ENCODE measurements around the gene SUSD5. TPM values are rescaled to one million over a fixed set of nuclear protein-coding genes. Genes with fewer than 3 reads are reported as not detected.

The SUSD5 gene
- total RNA-seq, 1 experiment from 2014 or later = 4.9 TPM

- H3K56ac ChIP-seq (ENCODE audit: insufficient read length, low read depth, low read length) = no peak overlapping the region
- no peak overlapping the region for H3K4me2 ChIP-seq (ENCODE audit: insufficient read depth, insufficient read length, low read length)
- no peak overlapping the region for H4K8ac ChIP-seq (replicated peaks; ENCODE audit: insufficient read length, low read depth, low read length)
- H3K18ac ChIP-seq (ENCODE audit: insufficient read length, low read depth, low read length) = no peak overlapping the region
- no peaks in the 10 kb centered on the region for H3K4me1 Mint-ChIP-seq
- H3K14ac ChIP-seq (ENCODE audit: insufficient read depth, low read length) = no peak overlapping the region
- no peak overlapping the region for H2BK15ac ChIP-seq (ENCODE audit: low read depth, low read length)
- no peaks in the 10 kb centered on the region for H3K27me3 ChIP-seq (ENCODE audit: insufficient read depth, low read length)
- TF ChIP-seq, protein P1, sequence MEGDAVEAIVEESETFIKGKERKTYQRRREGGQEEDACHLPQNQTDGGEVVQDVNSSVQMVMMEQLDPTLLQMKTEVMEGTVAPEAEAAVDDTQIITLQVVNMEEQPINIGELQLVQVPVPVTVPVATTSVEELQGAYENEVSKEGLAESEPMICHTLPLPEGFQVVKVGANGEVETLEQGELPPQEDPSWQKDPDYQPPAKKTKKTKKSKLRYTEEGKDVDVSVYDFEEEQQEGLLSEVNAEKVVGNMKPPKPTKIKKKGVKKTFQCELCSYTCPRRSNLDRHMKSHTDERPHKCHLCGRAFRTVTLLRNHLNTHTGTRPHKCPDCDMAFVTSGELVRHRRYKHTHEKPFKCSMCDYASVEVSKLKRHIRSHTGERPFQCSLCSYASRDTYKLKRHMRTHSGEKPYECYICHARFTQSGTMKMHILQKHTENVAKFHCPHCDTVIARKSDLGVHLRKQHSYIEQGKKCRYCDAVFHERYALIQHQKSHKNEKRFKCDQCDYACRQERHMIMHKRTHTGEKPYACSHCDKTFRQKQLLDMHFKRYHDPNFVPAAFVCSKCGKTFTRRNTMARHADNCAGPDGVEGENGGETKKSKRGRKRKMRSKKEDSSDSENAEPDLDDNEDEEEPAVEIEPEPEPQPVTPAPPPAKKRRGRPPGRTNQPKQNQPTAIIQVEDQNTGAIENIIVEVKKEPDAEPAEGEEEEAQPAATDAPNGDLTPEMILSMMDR (conservative IDR thresholded peaks at IDR 0.05) = no peak
- peaks cover 3 to 4% of the 10 kb centered on the region in 2 experiments; a peak in 3 of 5 replicates for H3K9me3 Mint-ChIP-seq
- H4K20me1 ChIP-seq (ENCODE audit: control insufficient read depth, insufficient read depth, insufficient read length) = no peaks in the 10 kb centered on the region
- no peak overlapping the region for H3K27ac Mint-ChIP-seq
- no peak overlapping the region for H2BK12ac ChIP-seq (ENCODE audit: insufficient read length, low read depth, low read length)
- no peaks in the 10 kb centered on the region for H3K4me1 ChIP-seq (ENCODE audit: insufficient read depth, low read length)
- no peaks in the 10 kb centered on the region for H3K9me3 ChIP-seq (ENCODE audit: control insufficient read depth, low read depth, low read length)
- H2BK120ac ChIP-seq (ENCODE audit: low read depth, low read length, poor library complexity, severe bottlenecking) = no peak overlapping the region
- no peak for DNase-seq
- no peaks in the 10 kb centered on the region for H3K23me2 ChIP-seq (ENCODE audit: insufficient read length, low read depth, low read length, poor library complexity, severe bottlenecking)
- H3K4me3 Mint-ChIP-seq = no peak overlapping the region
- H3K36me3 Mint-ChIP-seq (ENCODE audit: insufficient read depth in 1 of 3, low read depth in 3 of 3) = 0 out of 7 replicates have a peak, but pooled peaks cover 0 to 4% (median 0%) of the 10 kb centered on the region in 3 experiments
- H3K23ac ChIP-seq (ENCODE audit: insufficient read length, low read depth, low read length) = no peak overlapping the region
- H3K27me3 Mint-ChIP-seq (ENCODE audit: low read depth) = peaks cover 1% of the 10 kb centered on the region; the same call in 1 of the 2 replicates
- H2BK20ac ChIP-seq (ENCODE audit: low read depth, low read length, poor library complexity, severe bottlenecking) = no peak overlapping the region
- no peak overlapping the region for H4K91ac ChIP-seq (ENCODE audit: insufficient read length, low read depth, low read length)
- no peak overlapping the region for H3T11ph ChIP-seq (ENCODE audit: low read length)
- H4K5ac ChIP-seq (ENCODE audit: insufficient read length, low read depth, low read length) = no peak overlapping the region
- no peak overlapping the region for H3K27ac ChIP-seq (ENCODE audit: insufficient read length, low read depth, low read length)
- no peaks in the 10 kb centered on the region for H3K79me2 ChIP-seq (ENCODE audit: insufficient read depth, low read length)
- no peak overlapping the region for H3K9ac ChIP-seq (ENCODE audit: extremely low read depth, insufficient read length, low read length)
- H3K4ac ChIP-seq (ENCODE audit: low read depth, low read length) = no peak overlapping the region
- H2BK5ac ChIP-seq (ENCODE audit: insufficient read length, low read length) = no peak overlapping the region
- H2AK5ac ChIP-seq (ENCODE audit: insufficient read length, low read length) = no peak overlapping the region
- H3K79me1 ChIP-seq (ENCODE audit: insufficient read depth, low read depth, low read length, poor library complexity, severe bottlenecking) = no peaks in the 10 kb centered on the region
- no peak overlapping the region for H2AFZ ChIP-seq (ENCODE audit: low read length)
- no CpG with 5 or more reads among the region's 1 CpG for WGBS (ENCODE audit: extremely low coverage, insufficient read length, low lambda C conversion rate)
Observed at GRCh38 chr3:33240261-33240660, 21.7 kb upstream of the SUSD5 start.
